GM10266 (cell line): ENCODE results near the gene GON7.

Experiments
- DNase-seq: peaks from one replicate; pipeline ENCODE4 v3.0.0; 2012; ENCODE audit errors: extremely low spot score
- TF ChIP-seq, protein P1 (sequence below): IDR thresholded peaks from 2 replicates; pipeline ENCODE4 v1.5.1; 2012; ENCODE audit warnings: mild to moderate bottlenecking, low read depth; ENCODE audit not compliant: control insufficient read depth, insufficient read depth; ENCODE audit errors: missing control alignments

The GON7 gene

DNA sequence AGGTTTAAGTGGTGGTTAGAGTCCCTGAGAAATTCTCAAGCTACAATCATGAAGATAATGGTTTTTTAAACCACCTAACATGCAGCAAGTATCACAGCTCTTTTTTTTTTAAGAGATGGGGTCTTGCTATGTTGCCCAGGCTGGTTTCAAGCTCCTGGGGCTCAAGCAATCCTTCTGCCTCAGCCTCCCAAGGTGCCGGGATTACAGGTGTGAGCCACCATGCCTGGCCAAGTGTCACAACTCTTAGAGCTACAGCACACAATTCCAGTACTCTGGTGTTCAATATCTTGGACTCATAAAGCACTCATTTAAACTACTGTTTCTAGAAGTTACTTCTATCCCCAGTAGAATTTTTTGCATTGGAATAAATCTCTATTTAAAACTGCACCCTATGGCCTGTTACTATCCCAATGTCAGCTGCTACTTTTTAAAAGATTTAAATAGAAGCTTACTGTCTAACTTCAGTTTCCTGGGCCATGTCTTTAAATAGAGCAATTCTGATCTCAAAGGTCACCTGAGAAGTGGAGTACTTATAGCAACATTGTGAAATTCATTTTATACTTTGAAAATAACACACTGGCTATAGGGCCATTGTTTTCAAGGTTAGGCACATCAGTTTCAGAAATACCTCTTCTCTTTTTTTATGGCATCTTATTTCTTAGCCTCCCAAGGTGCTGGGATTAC lies 11.4 kb downstream of the GON7 start:
- TF ChIP-seq, protein P1, sequence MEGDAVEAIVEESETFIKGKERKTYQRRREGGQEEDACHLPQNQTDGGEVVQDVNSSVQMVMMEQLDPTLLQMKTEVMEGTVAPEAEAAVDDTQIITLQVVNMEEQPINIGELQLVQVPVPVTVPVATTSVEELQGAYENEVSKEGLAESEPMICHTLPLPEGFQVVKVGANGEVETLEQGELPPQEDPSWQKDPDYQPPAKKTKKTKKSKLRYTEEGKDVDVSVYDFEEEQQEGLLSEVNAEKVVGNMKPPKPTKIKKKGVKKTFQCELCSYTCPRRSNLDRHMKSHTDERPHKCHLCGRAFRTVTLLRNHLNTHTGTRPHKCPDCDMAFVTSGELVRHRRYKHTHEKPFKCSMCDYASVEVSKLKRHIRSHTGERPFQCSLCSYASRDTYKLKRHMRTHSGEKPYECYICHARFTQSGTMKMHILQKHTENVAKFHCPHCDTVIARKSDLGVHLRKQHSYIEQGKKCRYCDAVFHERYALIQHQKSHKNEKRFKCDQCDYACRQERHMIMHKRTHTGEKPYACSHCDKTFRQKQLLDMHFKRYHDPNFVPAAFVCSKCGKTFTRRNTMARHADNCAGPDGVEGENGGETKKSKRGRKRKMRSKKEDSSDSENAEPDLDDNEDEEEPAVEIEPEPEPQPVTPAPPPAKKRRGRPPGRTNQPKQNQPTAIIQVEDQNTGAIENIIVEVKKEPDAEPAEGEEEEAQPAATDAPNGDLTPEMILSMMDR = no peak
- no peak for DNase-seq

DNA sequence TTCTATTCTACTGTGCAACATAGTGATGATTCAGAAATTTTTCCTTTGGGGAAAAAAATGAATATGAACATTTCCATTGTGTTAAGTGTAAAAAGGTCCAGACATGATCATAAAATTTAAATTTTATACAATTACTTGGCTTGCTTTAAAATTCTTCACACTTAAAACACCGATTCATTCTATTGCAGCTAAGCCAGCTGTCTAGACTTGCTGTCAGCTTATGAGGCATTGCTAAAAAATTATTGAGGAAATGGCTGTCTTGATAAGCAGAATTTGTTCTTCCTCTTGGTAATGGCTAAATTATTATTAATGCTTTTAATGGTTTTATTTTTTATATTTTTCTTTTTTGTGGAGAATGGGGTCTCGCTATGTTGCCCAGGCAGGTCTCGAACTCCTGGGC lies 19.9 kb downstream of the GON7 start:
- DNase-seq = no peak
- TF ChIP-seq, protein P1 = no peak

DNA sequence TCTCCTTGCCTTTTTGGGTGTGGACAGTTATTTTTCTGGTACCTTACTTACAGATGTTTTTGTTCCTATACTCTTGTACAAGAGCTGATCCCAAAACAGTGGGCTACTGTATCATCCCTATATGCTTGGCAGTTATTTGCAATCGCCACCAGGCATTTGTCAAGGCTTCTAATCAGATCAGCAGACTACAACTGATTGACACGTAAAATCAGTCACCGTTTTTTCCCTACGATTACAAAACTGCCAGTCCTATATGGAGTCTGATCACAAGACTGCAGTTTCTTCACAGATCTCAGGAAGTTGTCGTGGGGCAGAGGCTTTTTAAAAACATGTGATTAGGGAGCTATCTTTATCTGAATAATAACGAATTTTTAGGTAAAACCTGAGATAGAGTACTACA lies 20.4 kb downstream of the GON7 start:
- TF ChIP-seq, protein P1 = no peak
- no peak for DNase-seq

DNA sequence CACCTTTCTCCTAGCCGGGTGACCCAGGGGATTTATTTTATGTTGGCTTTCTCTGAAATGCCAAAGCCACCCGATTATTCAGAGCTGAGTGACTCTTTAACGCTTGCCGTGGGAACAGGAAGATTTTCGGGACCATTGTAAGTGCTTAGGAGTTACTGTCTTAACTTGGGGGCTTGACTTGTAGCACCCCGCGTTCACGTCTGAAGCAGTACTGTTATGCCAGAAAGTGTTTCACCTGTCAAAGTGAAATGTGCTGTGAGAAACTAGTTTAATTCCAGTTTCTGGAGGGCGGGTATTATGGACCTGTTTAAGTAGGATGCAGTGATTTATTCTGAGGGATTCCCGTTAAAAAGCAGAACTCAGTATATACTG lies 21.5 kb downstream of the GON7 start:
- DNase-seq = no peak
- TF ChIP-seq, protein P1 = no peak

DNA sequence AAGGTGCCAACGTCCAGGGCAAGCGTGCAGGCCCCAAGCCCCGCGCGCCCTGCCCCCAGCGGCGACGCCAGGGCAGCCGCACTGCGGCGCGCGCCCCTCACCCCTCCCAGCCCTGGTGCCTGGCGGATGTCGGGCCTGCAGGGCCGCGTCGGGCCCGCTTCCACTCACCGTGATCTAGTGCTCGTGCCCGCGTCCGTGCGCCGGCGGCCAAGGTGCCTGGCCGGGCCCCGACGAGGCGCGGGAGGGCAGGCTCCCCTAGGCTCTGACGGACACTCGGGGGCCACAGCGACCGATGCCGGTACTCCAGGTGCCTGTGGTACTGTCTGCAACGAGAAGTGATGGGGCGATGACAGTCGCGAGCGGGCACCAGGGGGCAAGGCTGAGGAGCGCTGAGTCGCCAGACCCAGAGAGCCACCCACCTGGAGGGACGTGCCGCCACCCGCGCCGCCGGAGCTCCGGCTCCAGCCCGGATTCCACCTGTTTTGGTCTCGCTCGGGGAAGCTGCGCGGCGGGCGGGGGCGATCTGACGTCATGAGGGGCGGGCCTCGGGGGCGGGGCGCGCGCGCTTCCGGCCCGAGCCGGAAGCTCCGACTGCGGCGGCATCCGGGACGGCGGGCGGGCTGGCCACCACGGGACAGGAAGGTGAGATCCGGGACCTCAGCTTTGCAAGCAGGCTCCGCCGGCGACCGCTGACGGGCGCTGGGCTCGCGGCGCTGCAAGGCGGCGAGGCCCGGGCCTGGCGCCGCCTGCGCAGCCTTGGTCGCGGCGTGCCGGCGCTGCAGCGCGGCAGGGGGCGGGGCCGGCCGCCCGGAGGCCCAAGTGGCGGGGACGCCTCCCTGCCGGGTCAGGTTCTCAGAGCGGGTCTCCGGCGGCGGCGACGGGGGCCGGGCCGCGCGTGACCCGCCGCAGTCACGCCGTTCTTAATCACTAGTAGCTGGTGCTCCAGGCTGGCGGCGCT lies 22.2 kb downstream of the GON7 start, which contains the start of the genes LYSET and MOAP1:
Gene LYSET, plus strand, starts transcription at position 927 of the 958 bp plus-strand sequence. CDS start 89 bp downstream, outside the sequence.
Gene MOAP1, minus strand, starts transcription at position 507 of the 958 bp plus-strand sequence. CDS start 655 bp downstream, outside the sequence.
- DNase-seq = peak; percentile 97
- TF ChIP-seq, protein P1 = peak; percentile 14

DNA sequence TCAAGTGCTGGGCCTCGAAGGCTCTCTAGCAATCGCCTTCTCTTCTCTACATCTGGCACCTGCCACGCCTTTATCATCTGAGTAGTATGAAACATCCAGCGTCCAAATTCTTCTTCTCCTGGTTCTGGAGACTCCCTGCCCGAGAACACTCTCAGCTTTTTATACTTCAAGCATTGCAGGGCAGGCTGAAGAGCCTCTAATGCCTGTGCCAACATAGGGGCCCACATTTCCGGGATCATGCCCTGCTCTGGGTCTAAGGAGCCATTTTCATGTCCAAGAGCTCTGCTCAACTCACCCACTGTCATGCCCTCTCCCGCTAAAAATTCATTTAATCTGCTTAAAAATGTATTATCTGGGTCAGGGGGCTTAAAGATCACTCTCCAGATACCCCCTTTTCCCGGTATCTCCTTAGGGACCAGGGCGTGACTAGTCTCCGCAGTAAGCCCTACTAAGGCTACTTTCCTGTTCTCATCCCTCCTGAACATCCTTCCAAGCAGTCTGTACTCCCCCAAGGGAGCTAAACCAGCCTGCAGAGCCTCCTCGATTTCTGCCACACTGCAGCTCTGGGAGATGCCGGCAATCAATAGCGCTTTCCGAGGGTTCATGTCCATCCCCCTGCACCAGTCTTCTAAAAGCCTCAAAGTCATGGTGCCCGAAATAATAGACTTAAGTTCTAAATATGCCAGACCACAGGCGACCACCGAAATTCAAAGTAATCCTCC lies 23.1 kb downstream of the GON7 start:
- TF ChIP-seq, protein P1 = no peak

More for the DNA sequence above, 23.1 kb downstream of the GON7 start:
- no peak for DNase-seq
